ENCODE results near the gene LRRC4B.
A peak's percentile ranks its signal among the peaks of the same experiment; 100 is the strongest.

Gene LRRC4B

DNA sequence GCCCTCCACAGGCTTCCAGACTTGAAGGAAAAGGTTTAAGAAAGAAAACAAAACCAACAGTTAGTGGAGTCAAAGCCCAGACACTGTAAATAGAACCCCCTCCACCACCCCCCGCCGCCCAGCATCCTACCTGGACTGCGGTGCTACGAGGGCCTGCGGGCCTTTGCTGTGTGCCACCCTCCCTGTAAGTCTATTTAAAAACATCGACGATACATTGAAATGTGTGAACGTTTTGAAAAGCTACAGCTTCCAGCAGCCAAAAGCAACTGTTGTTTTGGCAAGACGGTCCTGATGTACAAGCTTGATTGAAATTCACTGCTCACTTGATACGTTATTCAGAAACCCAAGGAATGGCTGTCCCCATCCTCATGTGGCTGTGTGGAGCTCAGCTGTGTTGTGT, 85.3 kb downstream of the LRRC4B start:
- no peak overlapping the region for H3K4me3 ChIP-seq (replicated peaks; ENCODE audit: low read depth, low read length)
- TF ChIP-seq, protein P1, sequence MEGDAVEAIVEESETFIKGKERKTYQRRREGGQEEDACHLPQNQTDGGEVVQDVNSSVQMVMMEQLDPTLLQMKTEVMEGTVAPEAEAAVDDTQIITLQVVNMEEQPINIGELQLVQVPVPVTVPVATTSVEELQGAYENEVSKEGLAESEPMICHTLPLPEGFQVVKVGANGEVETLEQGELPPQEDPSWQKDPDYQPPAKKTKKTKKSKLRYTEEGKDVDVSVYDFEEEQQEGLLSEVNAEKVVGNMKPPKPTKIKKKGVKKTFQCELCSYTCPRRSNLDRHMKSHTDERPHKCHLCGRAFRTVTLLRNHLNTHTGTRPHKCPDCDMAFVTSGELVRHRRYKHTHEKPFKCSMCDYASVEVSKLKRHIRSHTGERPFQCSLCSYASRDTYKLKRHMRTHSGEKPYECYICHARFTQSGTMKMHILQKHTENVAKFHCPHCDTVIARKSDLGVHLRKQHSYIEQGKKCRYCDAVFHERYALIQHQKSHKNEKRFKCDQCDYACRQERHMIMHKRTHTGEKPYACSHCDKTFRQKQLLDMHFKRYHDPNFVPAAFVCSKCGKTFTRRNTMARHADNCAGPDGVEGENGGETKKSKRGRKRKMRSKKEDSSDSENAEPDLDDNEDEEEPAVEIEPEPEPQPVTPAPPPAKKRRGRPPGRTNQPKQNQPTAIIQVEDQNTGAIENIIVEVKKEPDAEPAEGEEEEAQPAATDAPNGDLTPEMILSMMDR (IDR thresholded peaks at IDR 0.05; ENCODE audit: low read depth, low read length, missing control alignments) = no peak
- DNase-seq (ENCODE audit: extremely low read depth, low read depth) = no peak

DNA sequence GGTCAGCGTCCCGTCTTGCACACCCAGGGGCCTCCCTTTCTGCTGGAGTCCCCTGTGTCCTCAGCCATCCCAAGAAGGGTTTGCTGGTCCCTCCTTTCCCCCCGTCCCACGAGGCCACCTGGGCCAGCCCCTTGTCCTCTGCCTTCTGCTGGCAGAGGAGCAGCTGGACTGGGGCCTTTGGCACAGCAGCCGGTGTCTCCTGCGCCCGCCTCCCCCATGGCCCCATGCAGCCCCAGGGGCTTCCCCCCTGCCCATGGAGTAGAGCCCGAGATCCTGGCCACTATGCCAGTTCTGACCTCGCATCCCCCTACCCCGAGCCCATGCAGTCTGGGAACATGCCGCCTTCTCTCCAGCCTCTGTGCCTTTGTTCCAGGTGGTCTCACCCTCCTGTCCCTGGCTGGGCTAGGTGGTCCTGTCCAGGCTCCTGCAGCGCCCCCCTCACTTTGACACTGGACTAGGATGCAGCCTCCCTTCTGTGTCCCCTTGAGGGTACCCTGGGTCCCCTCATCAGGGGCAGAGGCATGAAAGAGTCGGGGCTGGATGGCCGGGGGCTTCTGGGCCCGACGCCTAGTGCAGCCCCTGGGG, 85.9 kb downstream of the LRRC4B start:
- TF ChIP-seq, protein P1 (IDR thresholded peaks at IDR 0.05; ENCODE audit: low read depth, low read length, missing control alignments) = no peak
- H3K4me3 ChIP-seq (replicated peaks; ENCODE audit: low read depth, low read length) = no peak overlapping the region
- no peak for DNase-seq (ENCODE audit: extremely low read depth, low read depth)

DNA sequence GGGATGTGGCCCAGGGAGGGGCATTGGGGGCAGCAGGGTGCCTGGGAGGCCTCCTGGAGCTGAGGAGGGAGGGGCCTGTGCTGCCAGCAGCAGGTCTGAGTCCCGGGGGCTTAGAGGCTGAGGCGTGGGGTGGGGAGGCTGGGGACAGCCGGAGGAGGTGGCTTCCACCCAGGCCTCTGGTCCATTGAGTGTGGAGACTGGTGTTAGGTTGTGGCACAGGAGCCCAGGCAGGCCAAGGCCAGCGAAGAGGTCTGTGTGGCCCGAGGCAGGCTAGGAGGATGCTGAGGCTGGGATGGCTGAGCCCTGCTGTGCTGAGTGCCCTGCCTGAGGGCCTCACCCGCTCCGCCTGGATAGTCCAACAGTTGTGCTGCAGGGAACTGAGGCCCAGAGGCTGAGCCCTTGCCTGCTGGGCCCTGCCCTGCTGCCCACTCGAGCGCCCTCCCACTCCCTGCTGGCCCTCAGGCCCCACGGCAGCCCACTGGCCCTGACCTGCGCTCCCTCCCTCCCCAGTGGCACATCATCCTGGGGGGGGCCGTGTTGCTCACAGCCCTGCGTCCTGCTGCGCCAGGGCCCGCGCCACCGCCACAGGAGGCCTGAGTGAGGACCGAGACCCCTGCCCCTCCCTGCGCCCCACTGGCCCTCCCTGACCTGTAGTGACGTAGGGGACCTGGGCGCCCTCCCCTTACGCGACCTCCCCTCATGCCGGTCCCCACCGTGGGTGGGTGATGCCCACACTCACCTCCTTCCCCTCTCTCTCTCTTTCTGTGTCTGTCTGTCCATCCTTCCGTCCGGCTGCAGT, 86.7 kb downstream of the LRRC4B start:
- TF ChIP-seq, protein P1 (IDR thresholded peaks at IDR 0.05; ENCODE audit: low read depth, low read length, missing control alignments) = no peak
- DNase-seq (ENCODE audit: extremely low read depth, low read depth) = no peak

DNA sequence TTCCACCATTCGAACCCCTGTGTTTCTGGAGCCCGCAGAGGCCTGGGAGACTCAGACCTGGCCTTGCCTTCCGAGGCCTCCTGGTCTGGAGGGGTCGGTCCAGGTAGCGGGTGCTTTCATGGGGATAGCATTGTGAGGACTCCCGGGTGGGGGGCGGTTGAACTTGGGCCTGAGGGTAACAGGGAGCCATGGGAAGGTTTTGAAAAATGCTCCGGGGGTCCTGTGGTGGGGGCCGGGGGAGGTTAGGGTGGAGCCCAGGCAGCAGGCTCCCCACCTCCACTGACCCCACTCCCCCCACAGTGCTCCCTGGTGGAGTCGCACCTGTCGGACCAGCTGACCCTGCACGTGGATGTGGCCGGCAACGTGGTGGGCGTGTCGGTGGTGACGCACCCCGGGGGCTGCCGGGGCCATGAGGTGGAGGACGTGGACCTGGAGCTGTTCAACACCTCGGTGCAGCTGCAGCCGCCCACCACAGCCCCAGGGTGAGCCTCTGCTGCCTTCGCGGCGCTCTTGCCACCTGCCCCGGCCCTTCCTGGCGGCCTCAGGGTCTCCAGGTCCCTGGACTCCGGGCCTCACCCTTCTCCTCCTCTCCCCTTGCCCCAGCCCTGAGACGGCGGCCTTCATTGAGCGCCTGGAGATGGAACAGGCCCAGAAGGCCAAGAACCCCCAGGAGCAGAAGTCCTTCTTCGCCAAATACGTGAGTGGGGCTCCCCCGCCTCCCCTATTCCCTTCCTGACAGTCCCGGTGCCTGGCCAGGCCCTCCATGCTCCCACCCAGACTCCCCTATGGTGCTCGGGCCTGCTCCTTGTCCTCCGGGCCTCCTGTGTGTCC, 87.7 kb downstream of the LRRC4B start:
- TF ChIP-seq, protein P1 (IDR thresholded peaks at IDR 0.05; ENCODE audit: low read depth, low read length, missing control alignments) = no peak

More for the DNA sequence above, 86.7 kb downstream of the LRRC4B start:
- H3K4me3 ChIP-seq (replicated peaks; ENCODE audit: low read depth, low read length) = no peak overlapping the region

DNA sequence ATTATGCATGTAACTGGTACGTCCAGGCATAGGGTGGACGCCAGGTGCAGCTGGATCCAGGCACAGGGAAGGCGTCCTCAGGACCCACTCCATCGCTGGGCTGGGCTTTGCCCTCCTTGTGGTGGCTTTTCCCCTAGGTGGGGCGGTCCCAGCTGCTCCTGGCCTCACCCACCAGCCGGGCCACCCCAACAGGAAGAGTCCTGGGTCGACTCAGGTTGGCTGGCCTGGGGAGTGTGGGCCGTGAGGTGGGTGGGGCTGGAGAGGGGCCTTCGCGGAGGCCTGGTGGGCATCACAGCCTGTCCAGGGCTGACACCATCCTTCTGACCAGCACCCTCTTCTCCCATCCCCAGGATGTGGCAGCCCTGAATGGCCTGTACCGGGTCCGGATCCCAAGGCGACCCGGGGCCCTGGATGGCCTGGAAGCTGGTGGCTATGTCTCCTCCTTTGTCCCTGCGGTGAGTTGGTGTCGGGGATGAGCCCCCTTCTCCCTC, 88.4 kb downstream of the LRRC4B start:
- TF ChIP-seq, protein P1 (IDR thresholded peaks at IDR 0.05; ENCODE audit: low read depth, low read length, missing control alignments) = no peak
- H3K4me3 ChIP-seq (replicated peaks; ENCODE audit: low read depth, low read length) = no peak overlapping the region
- no peak for DNase-seq (ENCODE audit: extremely low read depth, low read depth)

More for the DNA sequence above, 87.7 kb downstream of the LRRC4B start:
- H3K4me3 ChIP-seq (replicated peaks; ENCODE audit: low read depth, low read length) = no peak overlapping the region
- DNase-seq (ENCODE audit: extremely low read depth, low read depth) = no peak

DNA sequence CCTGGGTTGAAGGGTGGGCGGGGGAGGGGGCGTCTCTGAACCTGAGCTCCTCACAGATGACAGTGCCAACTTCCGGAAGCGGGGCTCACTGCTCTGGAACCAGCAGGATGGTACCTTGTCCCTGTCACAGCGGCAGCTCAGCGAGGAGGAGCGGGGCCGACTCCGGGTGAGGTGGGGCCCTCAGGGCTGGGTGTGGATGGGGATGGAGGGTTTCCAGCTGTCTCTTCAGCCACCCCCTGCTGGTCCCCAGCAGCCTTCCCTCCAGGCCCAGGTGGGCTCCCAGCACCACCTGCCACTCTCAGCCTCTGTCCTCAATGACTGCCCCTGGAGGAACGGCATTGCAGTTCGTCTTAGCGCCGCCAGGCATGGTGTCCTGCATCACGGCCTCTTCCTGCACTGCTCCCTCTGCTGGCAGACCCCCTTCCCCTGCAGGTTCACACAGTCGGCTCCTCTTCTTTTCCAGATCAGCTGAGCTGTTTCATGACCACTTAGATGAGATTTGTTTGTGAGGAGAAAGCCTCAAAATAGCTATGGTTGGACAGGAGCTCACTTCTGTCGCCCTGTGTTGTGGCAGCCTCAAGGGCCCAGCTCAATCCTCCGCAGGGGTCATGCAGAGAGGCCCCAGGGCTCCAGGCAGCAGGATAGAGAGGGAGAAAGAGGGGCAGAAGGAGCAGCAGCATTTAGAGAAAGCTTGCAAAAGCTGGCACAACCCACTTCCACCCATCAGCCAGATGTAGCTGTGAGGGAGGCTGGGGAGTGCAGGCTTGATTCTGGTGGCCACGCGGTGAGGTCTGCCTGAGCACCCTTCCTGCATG, 89.1 kb downstream of the LRRC4B start:
- no peak for DNase-seq (ENCODE audit: extremely low read depth, low read depth)
- TF ChIP-seq, protein P1 (IDR thresholded peaks at IDR 0.05; ENCODE audit: low read depth, low read length, missing control alignments) = peak; percentile 84

More for the DNA sequence above, 89.1 kb downstream of the LRRC4B start:
- no peak overlapping the region for H3K4me3 ChIP-seq (replicated peaks; ENCODE audit: low read depth, low read length)
